Hepatocyte (in vitro differentiated cells): ENCODE data around the gene CREB5.

Source experiments
- CTCF ChIP-seq: fragments of 200-600 bp; sonication (generic); IDR thresholded peaks from 2 replicates; pipeline ENCODE4 v1.5.1; 2016; ENCODE audit warnings: antibody characterized with exemption, mild to moderate bottlenecking; ENCODE audit not compliant: poor library complexity
- EZH2 ChIP-seq: fragments of 200-600 bp; sonication (generic); IDR thresholded peaks from 2 replicates; pipeline ENCODE4 v1.6.1; 2016; ENCODE audit warnings: antibody characterized with exemption, mild to moderate bottlenecking, borderline replicate concordance

- TF ChIP-seq CTCF (no peak), EZH2 (no peak)
These were observed 30.9 kb upstream of the CREB5 start for GRCh38 chr7:28381466-28381865.
